CD4-positive, alpha-beta T cell treated with Interleukin-12 subunit alpha and Interleukin-12 subunit beta, for 1 hour (primary cell): ENCODE results near the gene STK24.

Experiments used
- DNase-seq: peaks from one replicate; pipeline ENCODE4 v3.0.0-alpha.2; 2020

The STK24 gene

DNA sequence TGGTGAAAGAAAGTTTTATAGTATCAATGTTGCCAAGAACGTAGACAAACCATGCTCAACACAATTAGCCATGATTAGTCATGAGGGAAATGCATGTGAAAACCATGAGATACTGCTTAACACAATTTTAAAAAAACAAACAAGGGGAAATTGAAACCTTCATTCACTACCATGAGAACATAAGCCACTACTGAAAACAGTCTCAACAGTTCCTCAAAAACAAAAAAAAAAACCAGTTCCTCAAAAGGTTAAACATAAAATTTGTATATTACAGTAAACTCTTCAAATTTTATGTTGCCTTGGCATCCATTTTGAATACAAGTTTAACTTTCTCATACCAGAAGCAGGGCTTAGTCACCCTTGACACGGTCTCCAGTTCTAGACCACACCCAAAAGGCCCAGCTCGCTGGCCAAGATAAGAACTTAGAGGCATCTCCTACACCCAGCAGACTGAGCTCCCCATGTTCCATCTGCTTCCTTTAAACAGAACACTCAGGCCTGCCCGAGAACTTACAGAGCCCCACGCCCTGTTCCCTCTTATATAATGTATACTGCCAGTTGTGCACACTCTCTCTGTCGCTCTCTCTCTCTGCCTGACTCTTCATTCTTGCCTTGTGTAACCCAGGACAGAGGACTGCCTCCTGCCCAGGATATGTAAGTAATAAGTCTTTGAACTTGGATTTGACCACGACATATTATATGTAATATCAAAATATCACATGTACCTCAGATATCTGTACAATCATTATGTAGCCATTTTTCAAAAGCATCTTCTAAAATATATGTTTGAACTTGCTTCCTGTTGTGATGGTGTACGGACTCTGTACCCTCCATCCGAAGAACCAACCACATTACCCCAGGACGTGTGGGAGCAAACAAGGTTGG is 67.4 kb downstream of the STK24 start:
- DNase-seq = peak; percentile 54

DNA sequence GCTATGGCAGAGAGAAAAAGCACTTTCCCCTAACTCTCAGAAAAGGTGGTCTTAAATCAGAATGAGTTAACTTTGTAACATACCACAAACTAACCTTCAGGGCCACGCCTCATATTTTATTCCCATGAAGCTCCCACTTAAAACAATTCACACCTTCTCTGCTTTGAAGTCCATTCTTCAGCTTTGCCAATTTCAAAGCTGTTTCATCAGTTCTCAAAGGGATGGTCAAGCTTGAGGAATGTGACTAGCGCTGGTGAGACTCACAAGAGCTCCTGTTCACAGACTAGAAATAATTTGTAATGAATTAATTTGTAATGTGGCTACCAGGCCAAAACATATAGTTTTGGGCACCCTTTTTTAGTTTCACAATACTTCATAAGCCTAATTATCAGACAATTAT is 68.2 kb downstream of the STK24 start:
- DNase-seq = no peak

DNA sequence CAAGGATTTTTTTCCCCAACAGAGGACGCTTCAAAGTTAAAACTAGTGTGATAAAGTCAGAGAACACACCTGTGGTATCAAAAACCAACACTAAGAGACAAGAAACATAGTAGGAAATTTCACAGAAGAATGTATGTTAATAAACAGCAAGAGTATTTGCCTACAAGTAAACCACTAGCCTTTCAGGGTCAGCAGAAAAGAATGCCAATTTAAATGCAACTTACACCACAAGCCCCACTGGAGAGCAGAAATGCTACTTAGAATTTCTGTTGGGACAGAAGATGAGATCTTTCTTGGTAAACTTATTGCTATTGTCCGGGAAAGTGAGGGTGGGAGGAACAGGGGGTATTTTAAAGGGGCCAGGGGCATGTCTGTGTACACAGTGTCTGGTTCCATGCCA is 68.6 kb downstream of the STK24 start:
- no peak for DNase-seq

DNA sequence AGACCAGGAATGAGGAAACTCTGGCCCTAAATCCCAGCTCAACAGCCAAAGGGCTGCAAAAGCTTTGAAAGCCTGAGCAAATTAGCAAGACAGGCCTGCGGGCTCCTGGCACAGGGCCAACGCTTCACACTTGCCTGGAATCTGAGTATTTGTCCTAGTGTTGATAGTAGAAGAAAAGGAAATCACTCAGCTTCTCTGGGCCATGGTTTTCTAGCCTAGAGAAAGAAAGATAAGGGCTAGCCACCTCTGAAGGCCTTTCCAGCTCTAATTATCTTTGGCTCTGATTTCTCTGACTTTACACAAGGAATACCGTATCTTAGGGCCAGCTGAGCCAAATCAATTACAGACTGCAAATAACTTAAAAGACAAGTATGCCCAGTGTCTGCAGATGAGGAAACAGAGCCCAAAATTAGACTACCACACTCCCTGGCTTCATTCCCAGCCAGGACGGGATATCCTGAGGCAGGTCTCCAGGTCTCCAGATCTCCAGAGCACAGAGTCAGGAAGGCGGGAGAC is 69.6 kb downstream of the STK24 start:
- no peak for DNase-seq

DNA sequence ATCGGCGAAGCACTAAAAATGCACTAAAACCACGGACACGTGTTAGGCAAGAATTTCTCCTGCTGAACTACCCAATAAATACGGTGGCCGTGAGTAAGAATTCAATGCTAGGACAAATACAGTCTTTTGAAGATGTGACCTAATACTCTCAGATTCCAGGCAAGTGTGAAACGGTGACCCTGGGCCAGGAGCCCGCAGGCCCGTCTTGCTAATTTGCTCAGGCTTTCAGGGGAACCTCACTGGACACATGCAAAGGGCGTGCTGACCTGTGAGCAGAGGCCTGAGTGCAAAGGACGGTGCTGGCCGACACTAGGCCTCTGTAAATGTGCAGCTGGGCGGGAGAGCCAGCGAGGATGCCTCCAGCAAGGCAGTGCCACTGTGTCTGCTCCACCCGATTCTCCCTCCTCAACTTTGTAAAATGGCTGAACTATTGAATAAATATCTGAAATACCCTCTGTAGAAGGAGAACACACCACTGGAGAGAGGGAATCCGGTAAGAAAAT is 70.1 kb downstream of the STK24 start:
- DNase-seq = no peak

DNA sequence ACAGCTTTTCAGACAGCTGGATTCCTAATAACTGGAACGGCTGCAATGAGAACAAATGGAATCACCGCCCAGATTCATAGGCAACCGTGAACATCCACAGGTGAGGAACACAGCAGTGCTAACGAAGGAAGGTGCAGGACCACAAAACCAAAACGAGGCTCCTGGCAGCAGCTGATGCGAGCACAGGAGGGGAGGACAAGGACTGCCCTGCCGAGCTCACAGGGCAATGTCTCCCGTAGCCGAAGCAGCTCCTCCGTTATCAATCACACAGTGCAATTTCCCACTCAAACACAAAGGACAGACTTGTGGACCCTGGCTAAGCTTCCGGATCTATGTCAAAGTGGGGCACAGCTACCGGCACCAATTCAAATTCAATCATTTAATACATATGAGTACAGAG is 70.6 kb downstream of the STK24 start:
- no peak for DNase-seq

DNA sequence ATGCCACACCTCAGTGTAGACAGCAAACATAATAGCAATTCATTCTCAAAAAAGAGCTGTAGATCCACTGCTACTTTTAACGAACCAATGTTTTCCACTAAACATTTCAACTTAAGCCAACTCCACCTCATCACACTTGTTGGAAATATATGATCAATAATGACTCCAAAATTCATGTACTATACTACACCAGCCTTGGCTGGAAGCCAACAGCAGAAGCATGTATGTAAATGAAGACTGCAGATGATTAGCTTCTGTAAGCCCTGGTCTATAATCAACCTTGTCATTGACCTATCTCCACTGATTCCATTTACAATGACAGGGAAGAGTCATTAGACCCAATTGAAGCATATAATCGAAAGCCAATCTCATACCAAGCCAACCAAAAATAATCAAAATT is 71.7 kb downstream of the STK24 start:
- DNase-seq = no peak

DNA sequence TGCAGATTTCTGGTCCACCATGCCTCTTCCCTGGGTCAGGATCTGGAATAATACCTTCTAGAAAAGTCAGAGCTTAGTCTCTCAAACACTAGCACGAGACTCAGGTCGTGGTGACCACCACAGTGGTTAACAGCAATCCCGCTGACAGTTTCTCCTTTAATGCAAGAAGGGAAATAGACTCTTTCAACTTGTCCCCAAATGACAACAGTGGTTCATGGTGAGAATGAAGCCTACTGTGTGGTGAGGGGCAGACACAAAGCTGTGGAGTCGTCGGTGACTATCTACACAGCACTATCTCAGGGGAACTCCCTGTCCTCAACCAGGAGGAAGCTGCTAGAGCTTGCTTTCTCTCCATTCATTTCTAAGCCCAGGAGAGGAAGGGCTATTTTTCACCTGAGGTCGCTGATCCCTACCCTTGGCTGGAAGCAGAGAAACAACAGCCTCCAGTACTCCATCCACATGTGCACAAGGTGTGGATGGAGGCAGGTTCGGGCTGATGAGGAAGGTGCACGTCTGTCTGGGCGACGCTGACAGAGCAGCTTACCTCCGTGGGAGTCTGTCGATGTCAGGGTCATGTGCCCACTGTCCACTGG is 72.4 kb downstream of the STK24 start:
- peak; percentile 36 for DNase-seq

DNA sequence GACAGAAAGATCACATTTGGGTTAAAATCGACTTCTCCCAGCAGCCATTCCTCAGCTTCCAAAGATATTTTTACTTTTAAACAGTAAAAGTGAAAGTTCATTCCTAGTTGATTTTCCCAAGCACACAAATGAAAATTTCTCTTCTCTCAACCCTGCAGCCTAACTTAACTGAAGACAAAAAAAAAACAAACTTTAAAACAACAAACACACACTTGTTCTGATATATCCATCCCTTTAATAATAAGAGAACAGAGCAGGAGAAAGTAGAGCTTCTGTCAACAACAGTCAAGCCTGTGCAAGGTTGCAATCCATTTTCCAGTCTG is 72.9 kb downstream of the STK24 start:
- no peak for DNase-seq

DNA sequence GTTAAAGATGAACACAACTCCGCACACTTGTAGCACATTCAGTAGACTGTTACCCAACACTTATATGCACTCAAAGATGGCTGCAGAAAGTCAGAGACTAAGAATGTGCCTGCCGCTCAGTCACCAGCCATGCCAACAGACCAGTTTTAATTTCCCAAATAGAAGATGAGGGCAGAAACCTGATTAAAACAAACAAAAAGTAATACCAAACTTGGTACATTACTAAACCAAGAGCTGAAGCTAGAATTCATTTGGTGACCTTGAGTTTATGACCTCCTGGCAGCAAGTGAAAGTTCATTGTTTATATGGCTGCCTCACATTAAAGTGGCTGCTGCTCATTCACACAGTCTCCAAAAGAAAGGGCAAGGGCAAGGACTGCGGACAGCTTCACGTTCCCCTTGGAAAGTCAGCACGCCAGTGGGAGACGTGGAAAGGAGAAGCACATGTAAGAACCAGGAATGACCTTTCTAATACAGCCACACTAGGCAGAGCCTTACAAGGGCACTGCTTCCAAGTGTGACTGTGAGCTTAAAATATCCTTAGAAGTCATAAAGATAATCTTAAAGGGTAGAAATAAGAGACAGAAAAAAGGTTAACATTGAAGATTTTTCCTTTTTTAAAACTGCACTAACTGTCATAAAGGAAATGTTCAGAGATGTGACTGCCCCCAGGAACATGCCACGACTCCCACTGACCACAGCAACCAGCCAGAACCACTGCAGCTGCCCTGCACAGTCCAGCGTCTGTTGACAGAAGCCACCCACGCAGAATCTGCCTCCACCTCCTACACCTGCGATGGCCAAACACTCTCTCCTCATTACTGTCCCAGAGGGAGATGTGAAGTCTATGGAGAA is 73.5 kb downstream of the STK24 start:
- DNase-seq = no peak

DNA sequence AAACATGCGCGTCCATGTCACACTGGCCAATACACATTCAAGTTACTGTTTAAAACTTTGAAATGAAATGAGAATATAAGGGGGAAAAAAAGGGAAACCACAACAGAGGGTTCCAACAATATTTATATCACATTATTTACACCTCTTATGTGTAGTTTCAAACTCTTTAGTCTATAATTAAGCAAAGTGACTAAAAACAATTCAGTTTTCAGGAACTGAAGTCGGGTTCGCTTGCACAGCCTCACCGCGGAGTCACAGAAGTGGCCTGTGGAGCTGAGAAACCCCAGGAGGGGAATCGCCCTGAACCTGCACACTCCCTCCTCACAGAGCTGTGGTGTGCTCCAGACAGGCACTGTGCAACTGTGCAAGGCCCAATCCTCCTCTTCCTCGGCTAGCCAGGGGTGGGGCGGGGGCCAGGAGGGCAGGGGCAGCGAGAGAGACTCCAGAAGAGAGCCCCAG is 75.9 kb downstream of the STK24 start:
- DNase-seq = no peak

DNA sequence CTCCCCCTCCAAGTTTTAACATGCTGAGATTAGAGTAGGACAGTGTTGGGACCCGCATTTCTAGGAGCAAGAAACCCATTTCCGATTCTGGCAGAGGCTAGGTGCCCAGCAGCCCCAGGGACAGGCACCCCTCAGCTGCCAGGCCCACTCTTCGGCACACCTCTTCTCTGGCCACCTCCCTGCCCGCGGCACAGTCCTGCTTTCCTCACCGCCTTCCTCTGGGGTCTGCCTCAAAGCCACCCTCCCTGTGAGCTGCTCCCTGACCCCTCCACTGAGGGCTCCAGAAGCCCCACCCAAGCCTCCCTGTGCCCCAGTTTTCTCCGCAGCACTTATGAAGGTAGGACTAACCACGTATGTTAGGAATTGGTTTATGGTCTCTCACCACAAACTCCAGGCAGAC is 79.9 kb downstream of the STK24 start:
- no peak for DNase-seq

DNA sequence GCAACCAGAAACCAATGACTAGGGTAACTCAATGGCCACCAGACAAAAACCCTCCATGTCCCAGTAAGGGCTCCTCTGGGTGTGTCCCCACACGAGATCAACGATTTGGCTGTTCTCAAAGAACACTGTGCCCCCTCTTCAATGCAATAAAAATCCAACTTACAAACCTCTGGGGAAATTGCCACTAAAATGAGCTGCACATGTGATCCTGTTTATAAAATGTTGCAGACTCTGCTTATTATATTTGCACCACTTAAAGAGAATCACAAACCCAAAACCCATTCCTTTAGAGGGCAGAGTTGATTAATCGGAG is 80.5 kb downstream of the STK24 start:
- DNase-seq = no peak

DNA sequence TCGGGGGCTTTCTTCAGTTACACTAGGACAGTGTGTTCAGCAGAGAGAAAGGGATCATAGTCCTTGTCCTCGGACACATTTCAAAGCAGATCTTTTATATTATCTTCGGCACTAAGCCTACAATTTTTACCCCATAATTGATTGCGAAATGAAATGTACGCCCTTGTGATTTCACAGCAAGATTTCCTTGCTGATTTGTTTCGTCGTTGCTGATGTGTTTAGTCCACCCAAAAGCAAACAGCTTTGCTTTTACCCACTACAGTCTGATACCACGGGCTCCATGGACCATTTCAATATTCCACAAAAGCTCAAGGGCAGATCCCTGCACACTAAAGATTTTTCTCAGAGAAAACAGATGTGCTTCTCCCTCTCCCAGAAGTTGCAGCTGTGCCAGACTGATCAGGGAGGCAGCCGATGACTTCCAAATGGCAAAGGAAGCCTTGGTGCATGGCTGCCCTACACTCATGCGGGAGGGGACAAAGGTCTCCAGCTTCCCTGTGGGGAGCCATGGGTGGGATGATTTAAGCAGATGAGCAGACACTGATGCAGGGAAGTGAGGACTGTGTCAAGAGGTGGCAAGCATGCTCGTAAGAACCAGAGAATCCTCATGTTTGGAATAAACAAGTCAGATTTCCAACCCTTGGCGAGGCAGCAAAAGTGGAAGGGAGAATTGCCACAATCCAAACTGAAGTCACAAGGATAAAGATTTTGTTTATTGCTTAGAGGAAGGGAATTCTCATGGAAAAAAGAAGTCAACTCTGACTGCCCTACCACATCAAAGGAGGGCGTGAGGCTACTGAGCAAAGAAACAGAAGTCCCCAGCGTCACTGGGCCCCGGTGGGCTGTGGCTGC is 81.1 kb downstream of the STK24 start:
- DNase-seq = no peak

DNA sequence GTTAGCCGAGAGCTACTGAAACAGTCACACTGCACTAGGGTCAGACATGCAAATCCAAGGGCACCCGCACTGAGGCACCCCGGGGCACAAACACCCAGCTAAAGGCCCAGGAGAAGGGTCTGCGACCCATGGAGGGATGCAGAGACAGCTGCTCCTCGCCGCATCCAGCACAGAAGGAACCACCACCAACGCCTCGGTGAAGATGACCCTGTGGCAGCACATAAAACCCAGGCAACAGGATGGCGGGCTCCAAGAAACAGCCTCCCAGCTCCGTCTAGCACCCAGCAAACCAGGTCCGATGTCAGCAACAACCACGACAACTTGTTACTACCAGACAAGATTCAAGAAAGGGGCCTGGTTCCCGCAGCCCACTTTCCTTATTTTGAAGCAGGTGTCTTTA is 82.1 kb downstream of the STK24 start:
- no peak for DNase-seq

DNA sequence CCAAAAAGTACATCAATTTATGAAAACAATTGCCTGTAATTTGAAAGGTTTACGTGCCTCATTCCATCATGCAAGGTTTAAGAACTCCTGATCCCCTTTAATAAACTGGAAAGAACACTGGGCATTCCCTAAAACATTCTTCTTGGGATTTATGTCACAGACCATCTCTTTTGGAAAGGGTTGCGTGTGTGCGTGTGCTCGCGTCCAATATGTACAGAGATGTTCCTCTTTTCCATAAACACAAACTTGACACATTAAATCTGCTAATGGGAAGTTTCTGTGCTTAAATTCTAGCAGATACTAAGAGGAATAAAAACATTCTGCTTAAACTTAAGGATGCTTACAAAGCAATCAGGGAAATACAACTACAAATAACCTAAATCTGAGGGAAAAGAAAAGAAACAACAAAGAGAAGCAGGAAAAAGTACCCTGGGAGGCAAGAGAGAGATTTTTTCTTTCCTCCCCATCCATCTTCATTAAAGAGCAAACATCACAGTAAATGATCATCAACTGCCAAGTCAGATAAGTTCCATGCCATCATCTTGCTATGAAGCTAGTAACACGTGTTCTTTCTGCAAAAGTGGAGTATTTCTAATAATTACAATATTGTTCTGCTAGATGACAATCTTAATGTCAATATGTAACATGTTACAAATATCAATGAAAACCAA is 83.7 kb downstream of the STK24 start:
- no peak for DNase-seq

DNA sequence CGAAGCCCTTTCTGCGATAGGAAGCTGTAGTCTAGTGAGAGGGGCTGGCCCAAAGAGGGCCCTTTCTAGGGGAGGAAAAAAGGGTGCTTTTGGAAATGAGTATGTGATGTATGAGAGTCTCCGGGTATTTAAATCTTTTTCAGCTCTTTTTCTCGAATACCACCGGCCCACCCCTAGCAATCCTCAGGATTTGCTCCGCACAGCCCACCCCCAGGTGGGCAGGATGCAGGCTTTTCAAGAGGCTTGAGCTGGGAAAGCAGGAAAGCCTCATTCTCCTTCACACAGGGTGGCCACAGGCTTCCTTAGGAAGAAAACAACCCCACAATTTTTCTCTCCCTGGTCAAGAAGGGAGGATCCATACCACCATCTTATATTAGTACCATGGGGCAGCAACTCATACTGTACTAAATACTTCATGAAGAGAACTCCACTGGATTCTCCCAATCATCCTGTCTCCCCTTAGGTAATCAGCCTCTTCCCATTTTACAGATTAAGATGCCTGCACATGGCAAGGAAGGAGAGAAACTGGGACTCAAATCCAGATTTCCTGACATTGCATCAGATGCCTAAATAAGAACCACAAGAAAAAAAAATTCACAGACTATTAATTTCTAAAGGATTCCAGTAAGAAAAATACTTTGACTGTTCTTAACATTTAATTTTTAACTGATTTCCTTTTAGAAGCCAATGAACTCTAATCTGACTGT is 84.4 kb downstream of the STK24 start:
- no peak for DNase-seq

DNA sequence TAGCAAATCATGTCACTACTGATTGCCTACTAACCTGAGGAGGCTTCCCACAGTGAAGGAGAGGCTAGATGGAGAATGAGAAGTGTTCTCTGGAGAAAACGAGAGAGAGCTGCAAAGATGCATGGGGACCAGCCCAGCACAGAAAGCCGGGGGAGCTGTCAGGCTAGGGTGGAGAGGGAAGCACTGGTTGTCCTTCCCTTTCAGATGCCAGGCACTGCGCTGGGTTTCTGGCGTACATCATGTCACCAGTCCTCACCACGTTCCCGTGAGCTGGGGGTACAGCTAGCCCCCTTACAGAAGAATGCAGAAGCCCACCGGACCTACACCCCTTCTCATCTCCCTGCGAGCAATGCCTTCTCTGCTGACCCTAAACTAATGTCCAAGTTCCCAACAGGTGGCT is 86.0 kb downstream of the STK24 start:
- no peak for DNase-seq

DNA sequence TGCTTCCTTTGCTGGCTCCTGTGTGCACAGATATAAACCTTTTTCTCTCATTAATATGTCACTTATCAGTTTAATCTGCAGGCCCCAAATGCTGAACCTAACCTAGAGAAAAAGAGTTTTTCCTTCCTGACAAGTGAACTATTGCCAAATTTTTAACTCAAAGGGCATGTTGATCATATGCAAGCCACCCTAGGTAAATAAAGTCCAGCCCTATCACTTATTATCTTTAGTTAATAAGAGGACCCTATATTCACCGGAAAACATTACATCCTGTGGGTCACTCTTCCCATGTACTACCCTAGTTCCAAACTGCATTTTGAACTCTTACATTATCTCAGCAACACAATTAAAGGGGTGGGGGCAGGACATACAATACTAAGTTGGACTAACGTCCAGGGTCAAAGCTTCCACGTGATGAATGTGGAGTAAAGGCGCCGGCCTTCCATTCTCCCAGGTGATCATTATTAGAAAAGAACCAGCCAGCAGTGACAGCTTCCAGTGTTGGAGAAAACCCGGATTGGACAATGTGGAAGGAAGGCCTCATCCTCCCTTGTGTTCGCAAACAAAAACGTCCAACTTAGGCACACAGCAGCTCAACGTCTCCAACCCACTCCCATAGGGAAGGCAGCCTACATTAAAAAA is 86.6 kb downstream of the STK24 start:
- no peak for DNase-seq

DNA sequence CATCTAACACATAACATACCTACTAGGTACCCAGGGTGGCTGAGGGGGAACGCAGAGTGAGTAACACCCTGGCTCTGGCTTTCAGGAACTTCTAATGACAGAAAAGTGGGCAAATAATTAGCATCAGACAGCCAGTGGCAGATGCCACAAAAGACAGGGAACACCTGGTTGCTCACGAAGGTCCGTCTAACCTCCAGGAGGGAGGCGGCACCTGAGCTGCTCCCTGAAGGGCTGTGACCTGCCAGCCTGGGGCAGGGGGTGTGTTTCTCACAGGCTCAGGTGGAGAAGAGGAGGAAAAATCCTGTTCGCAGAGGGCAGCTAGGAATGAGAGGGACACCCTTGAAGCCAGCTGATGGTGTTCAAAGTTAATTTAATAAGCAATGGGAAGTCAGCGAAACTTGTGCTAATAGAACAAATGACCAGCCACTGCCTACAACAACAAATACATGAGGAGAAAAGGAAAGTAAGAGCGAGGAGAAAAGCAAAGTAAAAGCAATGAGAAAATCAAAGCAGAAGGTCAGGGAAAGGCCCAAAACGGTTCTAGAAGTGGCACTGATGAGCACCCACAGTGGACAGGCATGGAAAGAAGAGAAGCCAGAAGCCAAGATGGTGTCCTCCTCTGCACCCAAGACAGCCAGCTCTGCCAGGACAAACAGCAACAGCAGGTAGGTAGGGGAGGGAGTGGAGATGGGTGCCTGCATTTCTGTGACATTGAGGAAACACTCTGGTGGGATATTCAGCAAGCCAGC is 87.3 kb downstream of the STK24 start:
- DNase-seq = no peak
